Adipocyte (in vitro differentiated cells): ENCODE results near the gene SH3TC2.
A peak's percentile ranks its signal among the peaks of the same experiment; 100 is the strongest.

Source experiments
- DNase-seq: peaks from one replicate; pipeline ENCODE4 v3.0.0-alpha.2; 2015; ENCODE audit warnings: low read depth
- H3K27me3 ChIP-seq: replicated peaks from 2 replicates; pipeline ENCODE4 v1.7.0; 2013; ENCODE audit warnings: mild to moderate bottlenecking, low read length, moderate library complexity; ENCODE audit not compliant: control insufficient read depth, insufficient read depth
- H3K36me3 ChIP-seq: 2 replicates; pipeline ENCODE4 v1.7.0; 2013; ENCODE audit warnings: low read length, mild to moderate bottlenecking, moderate library complexity; ENCODE audit not compliant: control insufficient read depth, insufficient read depth, severe bottlenecking
- H3K4me1 ChIP-seq: 2 replicates; pipeline ENCODE4 v1.7.0; 2013; ENCODE audit warnings: mild to moderate bottlenecking, low read length, moderate library complexity; ENCODE audit not compliant: control insufficient read depth, insufficient read depth
- H3K4me3 ChIP-seq: 2 replicates; pipeline ENCODE4 v1.7.0; 2013; ENCODE audit warnings: mild to moderate bottlenecking, low read length, moderate library complexity
- H3K9ac ChIP-seq: 2 replicates; pipeline ENCODE4 v1.7.0; 2013; ENCODE audit warnings: mild to moderate bottlenecking, low read length, moderate library complexity
- H3K9me3 ChIP-seq: 2 replicates; pipeline ENCODE4 v1.7.0; 2013; ENCODE audit warnings: mild to moderate bottlenecking, low read length, moderate library complexity; ENCODE audit not compliant: control insufficient read depth

SH3TC2 gene

GRCh38 chr5:149012350-149012749 is 50.5 kb downstream of the SH3TC2 start:
- H3K27me3 ChIP-seq, result peaks cover 16% of the 10 kb centered on the region
- no peaks in the 10 kb centered on the region for H3K36me3 ChIP-seq
- no peak overlapping the region for H3K4me3 ChIP-seq
- DNase-seq, result no peak
- H3K4me1 ChIP-seq, result peaks cover 3% of the 10 kb centered on the region
- H3K9me3 ChIP-seq, result no peaks in the 10 kb centered on the region
- H3K9ac ChIP-seq, result no peak overlapping the region

- DNase-seq, result no peak
- Histone ChIP-seq H3K27me3 (peaks cover 16% of the 10 kb centered on the region), H3K36me3 (no peaks in the 10 kb centered on the region)
These were observed 51.1 kb downstream of the SH3TC2 start for GRCh38 chr5:149011728-149012127.

GRCh38 chr5:149011084-149011483 is 51.8 kb downstream of the SH3TC2 start:
- Histone ChIP-seq H3K9ac (no peak overlapping the region), H3K4me3 (no peak overlapping the region), H3K27me3 (peaks cover 16% of the 10 kb centered on the region), H3K36me3 (no peaks in the 10 kb centered on the region), H3K4me1 (peaks cover 13% of the 10 kb centered on the region), H3K9me3 (no peaks in the 10 kb centered on the region)
- no peak for DNase-seq

More at GRCh38 chr5:149011728-149012127, 51.1 kb downstream of the SH3TC2 start:
- H3K9ac ChIP-seq, result no peak overlapping the region
- H3K4me1 ChIP-seq, result peaks cover 9% of the 10 kb centered on the region
- H3K9me3 ChIP-seq, result no peaks in the 10 kb centered on the region
- H3K4me3 ChIP-seq, result no peak overlapping the region

- H3K27me3 ChIP-seq, result peaks cover 16% of the 10 kb centered on the region
- peak; percentile 62 for DNase-seq
- H3K4me1 ChIP-seq, result peaks cover 40% of the 10 kb centered on the region
- H3K36me3 ChIP-seq, result no peaks in the 10 kb centered on the region
- H3K4me3 ChIP-seq, result no peak overlapping the region
- no peak overlapping the region for H3K9ac ChIP-seq
- no peaks in the 10 kb centered on the region for H3K9me3 ChIP-seq
These were observed 55.7 kb downstream of the SH3TC2 start for GRCh38 chr5:149007174-149007573.

- H3K4me1 ChIP-seq, result peaks cover 46% of the 10 kb centered on the region
- no peak for DNase-seq
These were observed 56.4 kb downstream of the SH3TC2 start for GRCh38 chr5:149006426-149006825.

GRCh38 chr5:149005077-149005892 is 57.6 kb downstream of the SH3TC2 start:
- no peaks in the 10 kb centered on the region for H3K36me3 ChIP-seq
- peak; percentile 85 for DNase-seq
- H3K4me3 ChIP-seq, result no peak overlapping the region
- H3K27me3 ChIP-seq, result peaks cover 11% of the 10 kb centered on the region
- no peaks in the 10 kb centered on the region for H3K9me3 ChIP-seq
- no peak overlapping the region for H3K9ac ChIP-seq
- H3K4me1 ChIP-seq, result peaks cover 47% of the 10 kb centered on the region

More at GRCh38 chr5:149006426-149006825, 56.4 kb downstream of the SH3TC2 start:
- no peaks in the 10 kb centered on the region for H3K36me3 ChIP-seq
- H3K9me3 ChIP-seq, result no peaks in the 10 kb centered on the region
- H3K27me3 ChIP-seq, result peaks cover 16% of the 10 kb centered on the region
- no peak overlapping the region for H3K9ac ChIP-seq
- H3K4me3 ChIP-seq, result no peak overlapping the region

GRCh38 chr5:149004559-149004958 is 58.3 kb downstream of the SH3TC2 start:
- Histone ChIP-seq H3K9me3 (no peaks in the 10 kb centered on the region), H3K27me3 (peaks cover 8% of the 10 kb centered on the region), H3K9ac (no peak overlapping the region), H3K4me3 (no peak overlapping the region), H3K36me3 (no peaks in the 10 kb centered on the region), H3K4me1 (peaks cover 47% of the 10 kb centered on the region)
- DNase-seq, result no peak

GRCh38 chr5:149002761-149003689 is 59.8 kb downstream of the SH3TC2 start:
- peak; percentile 47 for DNase-seq
- Histone ChIP-seq H3K36me3 (no peaks in the 10 kb centered on the region), H3K4me1 (peaks cover 47% of the 10 kb centered on the region), H3K4me3 (peak overlapping the region; percentile 33), H3K27me3 (peaks cover 5% of the 10 kb centered on the region), H3K9ac (no peak overlapping the region), H3K9me3 (no peaks in the 10 kb centered on the region)

- H3K4me3 ChIP-seq, result no peak overlapping the region
- H3K9me3 ChIP-seq, result no peaks in the 10 kb centered on the region
- H3K9ac ChIP-seq, result no peak overlapping the region
- H3K36me3 ChIP-seq, result no peaks in the 10 kb centered on the region
- peaks cover 5% of the 10 kb centered on the region for H3K27me3 ChIP-seq
- peak; percentile 95 for DNase-seq
- peaks cover 41% of the 10 kb centered on the region for H3K4me1 ChIP-seq
These were observed 60.8 kb downstream of the SH3TC2 start for GRCh38 chr5:149002053-149002452.

- DNase-seq, result peak; percentile 45
- Histone ChIP-seq H3K27me3 (peaks cover 5% of the 10 kb centered on the region), H3K9me3 (no peaks in the 10 kb centered on the region), H3K9ac (no peak overlapping the region), H3K36me3 (no peaks in the 10 kb centered on the region), H3K4me3 (no peak overlapping the region), H3K4me1 (peaks cover 39% of the 10 kb centered on the region)
These were observed 61.7 kb downstream of the SH3TC2 start for GRCh38 chr5:149001162-149001561.

GRCh38 chr5:148999741-149000140 is 63.1 kb downstream of the SH3TC2 start:
- no peak for DNase-seq
- Histone ChIP-seq H3K4me1 (peaks cover 29% of the 10 kb centered on the region), H3K4me3 (no peak overlapping the region), H3K9me3 (no peaks in the 10 kb centered on the region), H3K27me3 (peaks cover 5% of the 10 kb centered on the region), H3K9ac (no peak overlapping the region), H3K36me3 (no peaks in the 10 kb centered on the region)
